KOPT-K1 (cell line): ENCODE measurements around the gene POLR2F.

Experiments used
- H3K27ac ChIP-seq: fragments of 200-600 bp; sonication (generic); 2 replicates; pipeline ENCODE4 v1.5.1; 2016; ENCODE audit warnings: antibody characterized with exemption, mild to moderate bottlenecking, low read depth, low read length; ENCODE audit not compliant: poor library complexity, severe bottlenecking
- H3K36me3 ChIP-seq: fragments of 200-600 bp; sonication (generic); 2 replicates; pipeline ENCODE4 v1.5.1; 2017; ENCODE audit warnings: antibody characterized with exemption, mild to moderate bottlenecking, low read length, moderate library complexity; ENCODE audit not compliant: insufficient read depth
- H3K9me3 ChIP-seq: fragments of 200-600 bp; sonication (generic); 2 replicates; pipeline ENCODE4 v1.5.1; 2017; ENCODE audit warnings: antibody characterized with exemption, low read length, mild to moderate bottlenecking; ENCODE audit not compliant: insufficient read depth, poor library complexity, severe bottlenecking

POLR2F gene

DNA sequence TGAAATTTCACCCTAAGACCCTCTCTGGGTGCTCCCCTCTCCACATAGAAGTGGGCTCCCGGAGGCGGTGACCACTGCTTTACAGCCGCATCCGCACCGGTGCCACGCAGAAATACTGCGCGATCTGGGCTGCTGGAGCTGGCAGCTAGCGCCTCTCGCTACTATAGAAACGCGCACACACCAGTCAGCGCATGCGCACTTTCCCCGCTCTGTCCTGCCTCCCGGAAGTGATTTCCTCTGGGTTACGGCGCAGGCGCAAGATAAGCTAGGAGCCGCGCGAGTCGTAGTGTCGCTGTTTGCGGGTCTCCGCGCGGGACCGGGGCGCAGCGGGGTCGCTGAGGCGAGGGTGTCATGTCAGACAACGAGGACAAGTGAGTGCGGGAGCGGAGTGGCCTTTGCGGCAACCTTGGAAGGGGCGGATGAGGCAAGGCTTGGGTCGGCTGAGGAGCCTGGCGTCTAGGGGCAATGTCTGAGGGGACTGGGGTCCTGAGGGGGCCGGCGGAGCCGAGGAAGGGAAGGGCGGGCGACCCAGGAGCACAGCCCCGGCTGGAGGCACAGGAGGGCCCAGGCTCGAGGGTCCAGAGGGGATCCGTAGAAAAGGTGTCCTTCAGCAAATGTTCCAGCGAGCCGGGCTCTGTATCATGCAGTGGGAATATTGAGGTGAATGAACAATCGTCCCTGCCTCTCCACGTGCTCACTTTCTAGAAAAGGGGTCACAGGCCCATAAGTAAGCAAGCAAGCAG lies at the start of gene POLR2F, which contains the start of gene C22orf23:
POLR2F (plus strand) TSS at position 263 of the 743 bp plus-strand sequence; CDS start at position 352, 89 bp downstream.
C22orf23 (minus strand) TSS at position 165 of the 743 bp plus-strand sequence. CDS start 452 bp downstream, outside the sequence.
- peaks cover 23% of the 10 kb centered on the region for H3K36me3 ChIP-seq
- H3K27ac ChIP-seq: peak within 1 kb of the TSS; percentile 64
- no peaks in the 10 kb centered on the region for H3K9me3 ChIP-seq

GRCh38 chr22:37904572-37905533 lies 48.6 kb upstream of the POLR2F start:
- H3K9me3 ChIP-seq: no peaks in the 10 kb centered on the region
- H3K36me3 ChIP-seq: no peaks in the 10 kb centered on the region
- H3K27ac ChIP-seq: no peak overlapping the region

DNA sequence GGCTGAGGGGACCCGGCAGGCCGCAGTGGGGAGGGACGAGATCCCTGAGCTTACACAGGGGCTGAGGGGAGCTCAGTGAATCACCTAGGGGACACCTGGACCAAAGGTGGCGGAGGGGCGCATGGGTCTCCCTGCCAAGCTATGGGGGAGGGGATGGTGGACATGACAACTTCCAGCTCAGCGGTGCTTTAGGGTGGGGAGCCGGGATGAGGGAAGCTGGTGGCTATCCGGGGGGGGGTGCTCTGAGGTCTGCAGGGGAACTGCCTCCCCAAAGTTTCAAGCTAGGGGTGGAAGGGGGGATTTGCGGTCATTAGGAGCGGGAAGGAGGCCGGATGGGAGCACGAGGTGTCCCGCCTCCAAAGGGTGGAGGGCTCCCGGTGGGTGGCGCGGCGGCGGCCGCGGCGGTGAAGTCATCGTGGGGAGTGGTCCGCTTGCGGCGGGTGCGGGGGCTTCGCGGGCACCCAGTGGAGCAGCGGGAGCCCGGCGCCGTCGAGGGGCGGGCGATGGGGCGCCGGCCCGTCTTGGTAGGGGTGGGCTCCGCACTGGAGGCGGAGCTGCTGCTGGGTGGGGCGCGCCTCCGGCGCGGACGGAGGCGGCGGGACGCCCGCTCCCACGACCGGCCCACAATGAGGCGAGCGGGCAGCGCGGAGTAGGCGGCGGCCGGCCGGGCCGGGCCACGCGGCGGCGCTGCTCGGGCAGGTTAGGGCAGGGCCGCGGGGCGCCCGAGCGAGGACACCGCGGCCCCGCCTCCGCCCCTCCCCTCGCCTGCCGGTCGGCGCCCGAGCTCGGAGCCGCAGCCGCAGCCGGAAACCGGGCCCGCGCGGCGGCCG lies 47.8 kb upstream of the POLR2F start, which contains the start of gene MICALL1:
MICALL1 (plus strand) TSS at position 764 of the 830 bp plus-strand sequence. CDS start 126 bp downstream, outside the sequence.
- Histone ChIP-seq H3K9me3 (no peaks in the 10 kb centered on the region), H3K27ac (peak within 1 kb of the TSS; percentile 27), H3K36me3 (no peaks in the 10 kb centered on the region)

- H3K9me3 ChIP-seq: no peaks in the 10 kb centered on the region
- no peak overlapping the region for H3K27ac ChIP-seq
Observed at GRCh38 chr22:37906364-37907008, 47.0 kb upstream of the POLR2F start.

GRCh38 chr22:37907036-37907954 lies 46.2 kb upstream of the POLR2F start:
- no peaks in the 10 kb centered on the region for H3K9me3 ChIP-seq
- no peaks in the 10 kb centered on the region for H3K36me3 ChIP-seq
- no peak overlapping the region for H3K27ac ChIP-seq

More at GRCh38 chr22:37906364-37907008, 47.0 kb upstream of the POLR2F start:
- no peaks in the 10 kb centered on the region for H3K36me3 ChIP-seq

GRCh38 chr22:37909766-37910165 lies 43.7 kb upstream of the POLR2F start:
- Histone ChIP-seq H3K27ac (no peak overlapping the region), H3K9me3 (no peaks in the 10 kb centered on the region), H3K36me3 (no peaks in the 10 kb centered on the region)

DNA sequence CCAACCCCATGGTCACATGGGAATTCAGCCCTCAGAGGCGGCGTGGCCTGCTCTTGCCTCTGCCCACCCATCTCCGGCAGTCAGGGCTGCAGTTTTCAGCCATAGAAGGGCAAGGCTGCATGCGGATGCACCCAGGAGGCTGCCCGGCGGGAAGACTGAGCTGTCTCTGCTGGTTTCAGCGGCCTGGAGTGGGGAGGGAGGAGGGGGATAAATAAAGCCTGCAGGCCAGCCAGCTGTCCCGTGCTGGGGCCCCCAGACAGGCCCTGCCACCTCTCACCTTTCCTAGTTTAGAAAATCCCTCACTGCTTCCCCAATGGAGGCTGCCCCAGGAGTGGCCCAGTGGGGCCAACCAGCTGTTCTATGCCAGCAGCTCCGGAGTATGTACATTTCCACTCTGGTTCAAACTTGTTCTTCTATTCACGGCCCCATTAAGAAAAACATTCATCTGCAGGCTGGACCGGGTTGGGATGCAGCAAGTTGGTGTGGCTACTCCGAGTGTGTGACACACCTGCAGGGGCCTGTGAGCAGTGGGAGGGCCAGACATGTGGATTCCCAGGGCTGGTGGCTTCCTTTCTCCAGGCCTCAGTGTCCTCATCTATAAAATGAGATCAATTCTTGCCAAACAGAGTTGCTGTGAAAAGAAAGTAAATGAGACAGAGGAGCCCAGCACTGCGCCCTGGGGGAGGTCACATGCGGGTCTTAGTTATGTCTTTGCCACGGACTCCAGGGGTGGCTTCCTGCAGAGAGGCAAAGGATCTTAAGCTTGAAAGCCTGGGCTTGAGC lies 42.4 kb upstream of the POLR2F start:
- no peak overlapping the region for H3K27ac ChIP-seq
- no peaks in the 10 kb centered on the region for H3K36me3 ChIP-seq
- no peaks in the 10 kb centered on the region for H3K9me3 ChIP-seq

GRCh38 chr22:37911697-37912096 lies 41.8 kb upstream of the POLR2F start:
- no peak overlapping the region for H3K27ac ChIP-seq
- no peaks in the 10 kb centered on the region for H3K9me3 ChIP-seq
- H3K36me3 ChIP-seq: no peaks in the 10 kb centered on the region

DNA sequence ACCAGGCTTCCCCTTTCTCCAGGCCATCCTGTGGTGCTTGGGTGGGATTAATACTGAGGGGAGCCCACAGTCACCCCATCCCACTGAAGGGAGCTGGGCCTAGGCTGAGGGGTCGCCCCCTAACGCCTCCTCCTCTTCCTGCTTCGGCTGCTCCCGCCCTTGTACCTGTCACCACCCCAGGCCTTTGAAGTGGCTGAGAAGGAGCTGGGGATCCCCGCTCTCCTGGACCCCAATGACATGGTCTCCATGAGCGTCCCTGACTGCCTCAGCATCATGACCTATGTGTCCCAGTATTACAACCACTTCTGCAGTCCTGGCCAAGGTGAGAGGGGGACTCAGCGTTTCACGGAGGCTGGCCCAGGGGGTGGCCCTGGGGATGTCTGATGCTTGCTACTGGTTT lies 41.3 kb upstream of the POLR2F start:
- H3K36me3 ChIP-seq: no peaks in the 10 kb centered on the region
- no peak overlapping the region for H3K27ac ChIP-seq
- H3K9me3 ChIP-seq: no peaks in the 10 kb centered on the region

DNA sequence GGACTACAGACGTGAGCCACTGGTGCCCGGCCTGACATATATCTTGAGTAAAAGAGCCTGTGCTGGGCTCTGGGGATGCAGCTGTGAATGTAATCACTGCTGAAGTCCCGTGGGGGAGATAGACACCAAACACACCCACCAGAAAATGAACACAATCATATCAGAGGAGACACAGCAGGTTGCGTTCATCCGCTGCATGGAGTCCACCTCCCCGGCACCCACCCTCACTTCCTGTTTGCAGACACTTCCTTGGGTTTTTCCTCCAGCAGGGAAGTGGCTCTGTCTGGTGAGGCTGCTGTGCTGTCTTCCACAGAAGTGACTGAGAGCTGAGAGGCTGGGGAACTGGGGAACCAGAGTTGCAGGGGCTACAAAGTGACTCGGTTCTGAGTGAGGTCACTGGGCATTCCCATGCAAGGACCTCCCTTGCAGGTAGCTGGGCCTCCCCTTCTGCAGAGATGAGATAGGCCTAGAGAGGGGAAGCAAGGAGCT lies 40.2 kb upstream of the POLR2F start:
- no peak overlapping the region for H3K27ac ChIP-seq
- H3K9me3 ChIP-seq: no peaks in the 10 kb centered on the region
- no peaks in the 10 kb centered on the region for H3K36me3 ChIP-seq

- Histone ChIP-seq H3K9me3 (no peaks in the 10 kb centered on the region), H3K27ac (no peak overlapping the region), H3K36me3 (no peaks in the 10 kb centered on the region)
Observed at GRCh38 chr22:37916311-37916710, 37.2 kb upstream of the POLR2F start.

DNA sequence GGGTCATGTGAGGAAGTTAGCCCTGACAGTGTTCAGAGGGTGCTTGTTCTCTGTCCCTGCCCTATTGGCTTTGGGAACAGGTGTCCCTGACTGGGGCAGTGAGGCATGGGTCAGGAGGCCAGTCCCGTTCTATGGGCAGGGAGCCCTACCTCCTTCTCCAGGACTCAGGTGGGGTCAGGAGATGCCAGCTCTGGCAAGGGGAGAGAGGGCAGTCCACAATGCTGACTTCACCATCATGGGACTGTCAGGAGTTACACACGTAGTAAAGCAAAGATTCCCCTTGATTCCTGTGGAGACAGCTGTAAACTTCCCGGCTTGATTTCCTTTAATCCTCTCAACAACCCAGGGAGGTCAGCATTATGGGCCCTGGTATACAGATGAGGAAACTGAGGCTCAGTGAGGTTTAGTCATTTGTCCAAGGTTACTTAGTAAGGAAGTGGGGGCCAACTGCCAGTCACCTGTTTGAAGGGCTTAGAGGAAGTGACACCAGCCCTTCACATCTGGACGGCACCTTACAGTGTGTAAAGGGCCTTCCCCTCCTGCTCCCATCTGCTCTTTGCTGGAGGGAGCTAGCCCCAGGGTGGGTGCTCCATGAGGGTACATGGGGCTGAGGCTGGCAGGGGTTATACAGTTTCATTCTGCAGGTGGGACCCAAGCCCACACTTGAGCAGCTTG lies 35.5 kb upstream of the POLR2F start:
- H3K27ac ChIP-seq: no peak overlapping the region
- no peaks in the 10 kb centered on the region for H3K36me3 ChIP-seq
- no peaks in the 10 kb centered on the region for H3K9me3 ChIP-seq
